GM12878 (cell line): ENCODE data around the gene NR6A1. TPM values are rescaled to one million over a fixed set of nuclear protein-coding genes. Genes with fewer than 3 reads are reported as not detected.

ENCODE experiments used
- ATF7 ChIP-seq: fragments of 450-650 bp; IDR thresholded peaks from 2 replicates; pipeline ENCODE4 v1.6.1; 2016; ENCODE audit warnings: low read depth, mild to moderate bottlenecking
- FOXM1 ChIP-seq: IDR thresholded peaks from 2 replicates; pipeline ENCODE4 v1.6.1; 2012; ENCODE audit warnings: low read depth, mild to moderate bottlenecking, inconsistent platforms, low read length, moderate library complexity
- RAD51 ChIP-seq: fragments of 450-650 bp; IDR thresholded peaks from 2 replicates; pipeline ENCODE4 v1.6.1; 2016; ENCODE audit warnings: moderate library complexity, mild to moderate bottlenecking, inconsistent platforms
- SRF ChIP-seq, 2 experiments: IDR thresholded peaks; 2 replicates each; pipeline ENCODE4 v1.6.1; 2011; ENCODE audit warnings: low read depth in 2 of 2, low read length in 2 of 2, mild to moderate bottlenecking in 1 of 2, moderate library complexity in 1 of 2
- polyA plus RNA-seq, 11 experiments: library from polyadenylated mRNA; depleted of rRNA in 4 of 11; unstranded in 6 of 11; stranded (reverse) in 5 of 11; fragments of >200 nt; fragmentation: Nextera tagmentation in 4 of 11; fragmentation: Illumina TruSeq in 1 of 11; extraction: Ambion mirVana in 4 of 11; extraction: Trizol in 1 of 11; gene quantifications; 1 replicate in 1 of 11; 2 replicates in 10 of 11; pipeline versions ENCODE4 v1.2.1 to v1.2.3, GENCODE V29; 2011 to 2016; ENCODE audit warnings: inconsistent platforms in 2 of 11, missing spikeins in 2 of 11, low read depth in 1 of 11
- total RNA-seq, 4 experiments: library from RNA; depleted of rRNA in 3 of 4; stranded (reverse); fragments of >200 nt in 3 of 4; fragmentation: Illumina TruSeq in 1 of 4; extraction: Trizol in 1 of 4; gene quantifications; 2 replicates each; pipeline versions ENCODE4 v1.2.1 to v1.2.3, GENCODE V29; 2013 to 2021
- TF ChIP-seq, protein P1 (sequence below): fragments of 450-650 bp; formaldehyde crosslinking; IDR thresholded peaks from 2 replicates; pipeline ENCODE4 v1.4.0; 2020; ENCODE audit warnings: mild to moderate bottlenecking, moderate library complexity
- TF ChIP-seq, protein P2 (sequence below): fragments of 450-650 bp; IDR thresholded peaks from 2 replicates; pipeline ENCODE4 v1.6.1; 2018; ENCODE audit warnings: mild to moderate bottlenecking, low read depth, moderate library complexity; ENCODE audit not compliant: partially characterized antibody
- TF ChIP-seq, protein P3 (sequence below): fragments of 450-650 bp; IDR thresholded peaks from 2 replicates; pipeline ENCODE4 v1.6.1; 2017; ENCODE audit warnings: low read depth, mild to moderate bottlenecking, moderate library complexity
- TF ChIP-seq, protein P4 (sequence below): fragments of 450-650 bp; IDR thresholded peaks from 2 replicates; pipeline ENCODE4 v1.6.1; 2017; ENCODE audit warnings: mild to moderate bottlenecking, low read depth, inconsistent platforms; ENCODE audit not compliant: poor library complexity, severe bottlenecking

The NR6A1 gene
- total and polyA plus RNA-seq, 10 of the 15 experiments (the other 5 are each of a cell fraction or from before 2014, with no cell fraction given): 1.2 to 9.2 (median 4.6) TPM

DNA sequence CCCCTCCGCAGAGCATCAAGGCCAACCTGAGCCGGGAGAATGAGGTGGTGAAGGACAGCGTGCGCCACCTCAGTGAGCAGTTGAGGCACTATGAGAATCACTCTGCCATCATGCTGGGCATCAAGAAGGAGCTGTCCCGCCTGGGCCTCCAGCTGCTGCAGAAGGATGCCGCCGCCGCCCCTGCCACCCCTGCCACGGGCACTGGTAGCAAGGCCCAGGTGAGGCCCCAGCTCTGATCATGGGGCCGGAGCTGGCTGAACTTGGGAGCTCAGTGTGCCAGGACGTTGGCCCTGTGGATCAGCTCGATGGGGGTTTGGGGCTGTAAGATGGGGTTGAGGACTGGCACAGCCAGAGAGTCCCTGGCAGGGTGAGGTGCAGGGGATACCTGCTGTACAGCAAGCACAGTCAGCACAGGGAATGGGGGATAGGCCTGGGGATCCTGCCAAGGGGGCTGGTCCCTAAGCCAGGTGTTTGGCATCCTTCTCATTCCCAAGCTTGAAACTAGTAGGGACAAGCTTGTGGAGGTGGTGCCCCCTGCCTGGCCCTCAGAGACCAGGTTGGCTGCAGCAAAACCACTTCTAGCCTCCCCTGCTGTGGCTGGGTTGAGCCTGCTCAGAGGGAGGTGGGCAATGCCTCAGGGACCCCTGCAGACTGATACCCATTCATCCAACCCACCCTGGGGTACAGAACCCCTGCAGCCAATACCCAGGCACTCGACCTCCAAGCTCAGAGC is 28.3 kb upstream of the NR6A1 start (continued):
- TF ChIP-seq, protein P1, sequence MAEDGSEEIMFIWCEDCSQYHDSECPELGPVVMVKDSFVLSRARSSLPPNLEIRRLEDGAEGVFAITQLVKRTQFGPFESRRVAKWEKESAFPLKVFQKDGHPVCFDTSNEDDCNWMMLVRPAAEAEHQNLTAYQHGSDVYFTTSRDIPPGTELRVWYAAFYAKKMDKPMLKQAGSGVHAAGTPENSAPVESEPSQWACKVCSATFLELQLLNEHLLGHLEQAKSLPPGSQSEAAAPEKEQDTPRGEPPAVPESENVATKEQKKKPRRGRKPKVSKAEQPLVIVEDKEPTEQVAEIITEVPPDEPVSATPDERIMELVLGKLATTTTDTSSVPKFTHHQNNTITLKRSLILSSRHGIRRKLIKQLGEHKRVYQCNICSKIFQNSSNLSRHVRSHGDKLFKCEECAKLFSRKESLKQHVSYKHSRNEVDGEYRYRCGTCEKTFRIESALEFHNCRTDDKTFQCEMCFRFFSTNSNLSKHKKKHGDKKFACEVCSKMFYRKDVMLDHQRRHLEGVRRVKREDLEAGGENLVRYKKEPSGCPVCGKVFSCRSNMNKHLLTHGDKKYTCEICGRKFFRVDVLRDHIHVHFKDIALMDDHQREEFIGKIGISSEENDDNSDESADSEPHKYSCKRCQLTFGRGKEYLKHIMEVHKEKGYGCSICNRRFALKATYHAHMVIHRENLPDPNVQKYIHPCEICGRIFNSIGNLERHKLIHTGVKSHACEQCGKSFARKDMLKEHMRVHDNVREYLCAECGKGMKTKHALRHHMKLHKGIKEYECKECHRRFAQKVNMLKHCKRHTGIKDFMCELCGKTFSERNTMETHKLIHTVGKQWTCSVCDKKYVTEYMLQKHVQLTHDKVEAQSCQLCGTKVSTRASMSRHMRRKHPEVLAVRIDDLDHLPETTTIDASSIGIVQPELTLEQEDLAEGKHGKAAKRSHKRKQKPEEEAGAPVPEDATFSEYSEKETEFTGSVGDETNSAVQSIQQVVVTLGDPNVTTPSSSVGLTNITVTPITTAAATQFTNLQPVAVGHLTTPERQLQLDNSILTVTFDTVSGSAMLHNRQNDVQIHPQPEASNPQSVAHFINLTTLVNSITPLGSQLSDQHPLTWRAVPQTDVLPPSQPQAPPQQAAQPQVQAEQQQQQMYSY: no peak
- TF ChIP-seq SRF (IDR thresholded peaks at IDR 0.05; ENCODE audit: low read depth in 2 of 2, low read length in 2 of 2) (no peak), FOXM1 (no peak), ATF7 (no peak), RAD51 (no peak)
- TF ChIP-seq, protein P2, sequence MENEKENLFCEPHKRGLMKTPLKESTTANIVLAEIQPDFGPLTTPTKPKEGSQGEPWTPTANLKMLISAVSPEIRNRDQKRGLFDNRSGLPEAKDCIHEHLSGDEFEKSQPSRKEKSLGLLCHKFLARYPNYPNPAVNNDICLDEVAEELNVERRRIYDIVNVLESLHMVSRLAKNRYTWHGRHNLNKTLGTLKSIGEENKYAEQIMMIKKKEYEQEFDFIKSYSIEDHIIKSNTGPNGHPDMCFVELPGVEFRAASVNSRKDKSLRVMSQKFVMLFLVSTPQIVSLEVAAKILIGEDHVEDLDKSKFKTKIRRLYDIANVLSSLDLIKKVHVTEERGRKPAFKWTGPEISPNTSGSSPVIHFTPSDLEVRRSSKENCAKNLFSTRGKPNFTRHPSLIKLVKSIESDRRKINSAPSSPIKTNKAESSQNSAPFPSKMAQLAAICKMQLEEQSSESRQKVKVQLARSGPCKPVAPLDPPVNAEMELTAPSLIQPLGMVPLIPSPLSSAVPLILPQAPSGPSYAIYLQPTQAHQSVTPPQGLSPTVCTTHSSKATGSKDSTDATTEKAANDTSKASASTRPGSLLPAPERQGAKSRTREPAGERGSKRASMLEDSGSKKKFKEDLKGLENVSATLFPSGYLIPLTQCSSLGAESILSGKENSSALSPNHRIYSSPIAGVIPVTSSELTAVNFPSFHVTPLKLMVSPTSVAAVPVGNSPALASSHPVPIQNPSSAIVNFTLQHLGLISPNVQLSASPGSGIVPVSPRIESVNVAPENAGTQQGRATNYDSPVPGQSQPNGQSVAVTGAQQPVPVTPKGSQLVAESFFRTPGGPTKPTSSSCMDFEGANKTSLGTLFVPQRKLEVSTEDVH: no peak
- TF ChIP-seq, protein P3, sequence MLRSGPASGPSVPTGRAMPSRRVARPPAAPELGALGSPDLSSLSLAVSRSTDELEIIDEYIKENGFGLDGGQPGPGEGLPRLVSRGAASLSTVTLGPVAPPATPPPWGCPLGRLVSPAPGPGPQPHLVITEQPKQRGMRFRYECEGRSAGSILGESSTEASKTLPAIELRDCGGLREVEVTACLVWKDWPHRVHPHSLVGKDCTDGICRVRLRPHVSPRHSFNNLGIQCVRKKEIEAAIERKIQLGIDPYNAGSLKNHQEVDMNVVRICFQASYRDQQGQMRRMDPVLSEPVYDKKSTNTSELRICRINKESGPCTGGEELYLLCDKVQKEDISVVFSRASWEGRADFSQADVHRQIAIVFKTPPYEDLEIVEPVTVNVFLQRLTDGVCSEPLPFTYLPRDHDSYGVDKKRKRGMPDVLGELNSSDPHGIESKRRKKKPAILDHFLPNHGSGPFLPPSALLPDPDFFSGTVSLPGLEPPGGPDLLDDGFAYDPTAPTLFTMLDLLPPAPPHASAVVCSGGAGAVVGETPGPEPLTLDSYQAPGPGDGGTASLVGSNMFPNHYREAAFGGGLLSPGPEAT: no peak
- TF ChIP-seq, protein P4, sequence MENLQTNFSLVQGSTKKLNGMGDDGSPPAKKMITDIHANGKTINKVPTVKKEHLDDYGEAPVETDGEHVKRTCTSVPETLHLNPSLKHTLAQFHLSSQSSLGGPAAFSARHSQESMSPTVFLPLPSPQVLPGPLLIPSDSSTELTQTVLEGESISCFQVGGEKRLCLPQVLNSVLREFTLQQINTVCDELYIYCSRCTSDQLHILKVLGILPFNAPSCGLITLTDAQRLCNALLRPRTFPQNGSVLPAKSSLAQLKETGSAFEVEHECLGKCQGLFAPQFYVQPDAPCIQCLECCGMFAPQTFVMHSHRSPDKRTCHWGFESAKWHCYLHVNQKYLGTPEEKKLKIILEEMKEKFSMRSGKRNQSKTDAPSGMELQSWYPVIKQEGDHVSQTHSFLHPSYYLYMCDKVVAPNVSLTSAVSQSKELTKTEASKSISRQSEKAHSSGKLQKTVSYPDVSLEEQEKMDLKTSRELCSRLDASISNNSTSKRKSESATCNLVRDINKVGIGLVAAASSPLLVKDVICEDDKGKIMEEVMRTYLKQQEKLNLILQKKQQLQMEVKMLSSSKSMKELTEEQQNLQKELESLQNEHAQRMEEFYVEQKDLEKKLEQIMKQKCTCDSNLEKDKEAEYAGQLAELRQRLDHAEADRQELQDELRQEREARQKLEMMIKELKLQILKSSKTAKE: no peak
